Measurements from ENCODE around the gene MEGF11.

- TF ChIP-seq CTCF (conservative IDR thresholded peaks at IDR 0.05 in 1 of 2, IDR thresholded peaks at IDR 0.05 in 1 of 2; ENCODE audit: low read depth in 1 of 2, low read length in 2 of 2) (no peak), EZH2 (IDR thresholded peaks at IDR 0.05; ENCODE audit: low read length, missing control alignments) (no peak)
Measured at GRCh38 chr15:66164788-66165187, 88.8 kb downstream of the MEGF11 start.
